Erythroblast (primary cell): ENCODE results near the gene TRPM3.

ENCODE experiments used
- DNase-seq, 2 experiments: peaks; one replicate each; lab custom pipeline; 2025; lab: John Stamatoyannopoulos, UW
- GATA1 ChIP-seq: IDR thresholded peaks from 2 replicates; pipeline ENCODE4 v1.6.1; 2011; ENCODE audit warnings: low read depth, mild to moderate bottlenecking, control low read depth, low read length, moderate library complexity
- POLR2A ChIP-seq: IDR thresholded peaks from 2 replicates; pipeline ENCODE4 v1.6.1; 2011; ENCODE audit warnings: mild to moderate bottlenecking, low read length

Gene TRPM3

DNA sequence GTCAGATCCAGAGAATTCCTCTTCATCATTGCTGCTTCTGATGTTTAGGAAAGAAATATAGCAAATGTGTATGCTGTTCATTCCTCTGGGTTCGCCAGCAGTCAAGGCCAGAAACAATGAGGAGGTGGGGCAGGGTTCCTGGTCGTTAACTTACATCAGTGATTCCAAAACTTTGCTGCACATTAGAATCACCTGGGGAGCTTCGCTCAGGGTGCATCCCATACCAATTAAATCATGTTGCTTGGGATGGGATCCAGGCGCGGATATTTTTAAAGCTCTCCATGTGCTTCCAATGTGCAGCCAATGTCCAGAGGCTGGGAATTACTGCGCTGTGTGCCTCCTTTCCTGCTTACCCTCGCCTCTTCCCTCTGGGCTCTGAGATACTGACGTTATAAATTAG is 479.1 kb downstream of the TRPM3 start:
- no peak for DNase-seq
- TF ChIP-seq GATA1 (no peak), POLR2A (no peak)

DNA sequence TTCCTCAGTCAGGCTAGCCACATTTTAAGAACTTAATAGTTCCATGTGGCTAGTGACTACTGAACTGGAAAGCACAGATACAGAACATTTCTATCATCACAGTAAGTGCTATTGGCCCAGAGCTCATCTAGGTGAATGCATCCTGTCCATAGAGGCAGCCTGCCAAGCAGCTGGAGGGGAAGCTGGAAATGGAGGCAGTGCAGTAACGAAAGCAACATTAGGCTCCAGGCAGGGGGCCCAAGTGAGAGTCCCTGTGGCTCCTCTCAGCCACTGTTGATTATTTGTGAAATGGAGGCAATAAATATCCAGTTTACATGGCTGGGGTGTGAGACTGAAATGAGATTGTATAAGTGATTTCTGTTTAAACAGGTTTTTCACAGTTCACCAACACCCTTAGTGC is 479.8 kb downstream of the TRPM3 start:
- DNase-seq = no peak
- TF ChIP-seq GATA1 (no peak), POLR2A (no peak)

DNA sequence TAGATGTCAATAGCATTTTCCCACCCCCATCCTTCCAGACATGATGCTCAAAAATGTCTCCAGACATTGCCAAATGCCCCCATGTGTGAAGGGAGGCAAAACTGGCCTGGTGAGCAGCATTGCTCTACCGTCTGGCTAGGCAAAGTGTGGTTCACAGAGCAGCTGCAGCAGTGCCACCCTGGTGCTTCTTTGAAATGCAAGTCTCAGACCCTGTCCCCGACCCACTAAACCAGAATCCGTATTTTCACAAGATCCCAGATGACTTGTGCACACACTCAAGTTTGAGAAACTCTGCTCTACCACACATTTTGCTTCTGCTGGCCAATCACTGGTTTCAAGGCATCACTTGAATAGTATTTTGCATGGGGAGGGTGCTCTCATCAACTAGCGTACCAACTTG is 480.4 kb downstream of the TRPM3 start:
- TF ChIP-seq GATA1 (no peak), POLR2A (no peak)
- DNase-seq = no peak

DNA sequence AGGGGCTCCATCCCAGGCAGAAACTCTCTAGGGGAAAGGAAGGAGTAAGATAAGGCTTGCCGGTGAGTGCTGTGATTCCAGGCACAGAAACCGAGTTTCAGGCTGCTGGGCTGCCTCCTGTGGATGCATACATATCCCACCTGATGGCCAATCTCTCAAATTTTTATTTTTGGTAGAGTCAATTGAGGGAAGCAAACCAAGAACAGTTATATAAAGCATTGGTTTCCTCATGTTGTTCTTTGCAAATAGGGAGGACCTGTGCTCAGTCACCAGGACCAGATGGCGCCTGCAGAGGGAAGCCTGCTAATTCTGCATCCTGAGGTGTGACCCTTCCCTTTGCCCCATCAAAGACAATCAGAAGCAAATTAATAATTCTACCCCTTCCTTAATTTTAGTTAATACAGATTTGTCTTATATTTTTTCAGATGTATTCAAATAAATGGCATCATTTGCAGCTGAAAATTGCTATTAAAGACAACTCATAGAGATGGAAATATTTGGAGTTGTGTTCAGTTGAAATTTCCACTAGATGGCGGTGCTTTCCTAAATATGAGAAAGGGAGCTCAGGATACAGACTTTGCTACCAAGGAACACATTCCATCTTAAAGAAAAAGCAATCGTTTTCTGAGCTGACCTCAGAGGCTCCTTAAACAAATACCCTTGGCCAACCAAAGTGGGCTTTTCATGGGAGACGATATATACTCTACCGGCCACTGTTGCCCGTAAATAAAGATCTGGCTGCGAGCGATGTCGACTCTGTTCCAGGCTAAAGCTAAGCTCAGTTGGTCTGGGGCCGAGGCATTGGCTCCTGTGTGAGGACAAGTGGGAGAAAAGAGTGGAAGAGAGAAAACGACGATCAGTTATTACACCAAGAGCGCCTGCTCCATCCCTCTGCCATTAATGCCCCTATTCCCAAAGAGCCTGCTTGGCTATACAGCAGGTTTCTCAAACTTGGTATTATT is 481.3 kb downstream of the TRPM3 start:
- no peak for TF ChIP-seq GATA1
- no peak for TF ChIP-seq POLR2A
- DNase-seq = peak; percentile 17 to 54

DNA sequence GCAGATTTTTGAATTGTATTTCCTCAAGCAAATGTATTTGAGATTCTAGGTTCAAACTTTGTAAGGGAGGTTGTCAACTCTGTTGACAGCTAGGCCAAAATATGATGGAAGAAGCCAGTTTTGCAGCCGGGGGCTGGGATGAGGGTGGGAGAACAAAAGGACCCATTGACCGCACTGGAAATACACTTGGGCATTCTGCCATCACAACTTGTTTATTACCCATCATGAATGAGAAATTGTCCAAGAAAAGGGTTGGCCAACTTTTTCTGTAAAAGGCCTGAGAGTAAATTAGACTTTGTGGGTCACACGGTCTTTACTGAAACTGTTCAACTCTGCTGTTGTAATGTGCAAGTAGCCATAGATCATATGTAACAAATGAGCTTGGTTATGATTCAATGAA is 485.6 kb downstream of the TRPM3 start:
- no peak for TF ChIP-seq POLR2A
- TF ChIP-seq GATA1 = no peak
- DNase-seq = no peak

DNA sequence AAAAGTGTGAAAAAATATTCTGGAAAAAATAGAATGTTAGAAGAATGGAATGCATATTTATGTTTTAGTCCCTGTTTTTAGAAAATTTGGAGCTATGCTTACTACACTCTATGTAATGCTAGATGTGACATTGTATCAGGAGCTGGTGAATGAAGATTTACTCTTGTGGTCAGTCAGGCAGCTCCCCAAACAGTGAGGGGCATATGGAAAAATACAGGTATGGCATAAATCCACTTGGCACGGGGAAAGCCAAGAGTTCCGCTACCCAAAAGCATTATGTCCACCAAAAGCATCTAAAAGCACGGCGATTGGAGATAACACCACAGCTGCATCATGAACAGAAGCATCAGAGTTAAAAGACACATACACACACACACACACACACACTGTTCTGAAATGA is 486.7 kb downstream of the TRPM3 start:
- DNase-seq = no peak
- TF ChIP-seq POLR2A = no peak
- TF ChIP-seq GATA1 = no peak

DNA sequence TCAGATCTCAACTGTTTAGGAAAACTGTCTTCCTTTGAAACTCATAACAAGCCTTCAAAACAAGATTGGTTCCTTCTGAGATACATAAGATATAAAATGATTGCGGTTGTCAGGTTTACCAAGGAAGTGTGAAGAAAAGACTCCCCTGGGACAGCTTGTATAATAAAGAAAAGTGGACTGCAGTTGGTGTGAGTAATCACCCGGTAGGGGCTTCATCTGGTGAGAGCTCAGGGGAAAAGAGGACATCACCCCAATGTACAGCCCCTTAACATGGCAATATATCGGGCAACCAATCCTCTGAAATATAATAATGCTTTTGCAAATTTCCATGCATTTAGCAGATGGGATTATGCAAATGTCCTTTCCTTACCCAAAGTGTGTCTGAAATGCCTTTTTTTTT is 490.4 kb downstream of the TRPM3 start:
- TF ChIP-seq GATA1 (no peak), POLR2A (no peak)
- DNase-seq = no peak

DNA sequence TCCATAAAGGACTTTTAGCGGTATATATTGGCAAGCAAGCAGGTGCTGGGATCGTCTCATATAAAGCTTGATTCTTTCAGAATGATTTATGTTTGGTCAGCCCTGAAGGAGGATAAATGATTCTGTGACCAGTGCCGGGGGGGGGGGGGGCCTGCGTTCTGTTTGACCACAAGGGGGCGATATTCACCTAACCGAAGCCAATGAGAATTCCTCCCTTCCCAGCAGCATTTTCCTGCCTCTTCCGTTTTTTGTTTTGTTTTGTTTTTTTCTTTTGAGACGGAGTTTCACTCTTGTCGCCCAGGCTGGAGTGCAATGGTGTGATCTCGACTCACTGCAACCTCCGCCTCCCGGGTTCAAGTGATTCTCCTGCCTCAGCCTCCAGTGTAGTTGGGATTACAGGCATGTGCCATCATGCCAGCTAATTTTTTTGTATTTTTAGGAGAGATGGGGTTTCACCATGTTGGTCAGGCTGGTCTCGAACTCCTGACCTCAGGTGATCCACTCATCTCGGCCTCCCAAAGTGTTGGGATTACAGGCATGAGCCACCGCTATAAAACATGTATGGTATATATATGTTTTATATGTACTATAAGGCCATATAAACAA is 492.2 kb downstream of the TRPM3 start:
- DNase-seq = peak; percentile 5 to 33

DNA sequence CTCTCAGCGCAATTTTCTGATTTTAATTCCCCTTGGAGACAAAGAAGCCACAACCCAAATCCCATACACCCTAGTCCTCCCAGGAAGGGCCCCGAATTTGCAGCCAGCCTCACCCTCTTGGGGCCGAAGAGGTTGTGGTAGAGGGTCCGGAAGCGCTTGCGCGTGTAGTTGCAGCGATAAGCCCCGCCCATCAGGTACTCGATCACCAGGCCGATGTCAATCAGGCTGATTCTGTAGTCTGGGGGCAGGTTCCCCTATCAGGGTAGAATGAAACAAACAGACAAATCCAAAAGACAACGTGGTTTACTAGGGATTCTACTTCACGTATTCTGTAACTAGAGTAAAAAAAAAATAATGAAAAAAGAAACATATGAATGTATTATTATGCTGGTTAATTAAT is 496.3 kb downstream of the TRPM3 start:
- TF ChIP-seq POLR2A = no peak
- TF ChIP-seq GATA1 = no peak

DNA sequence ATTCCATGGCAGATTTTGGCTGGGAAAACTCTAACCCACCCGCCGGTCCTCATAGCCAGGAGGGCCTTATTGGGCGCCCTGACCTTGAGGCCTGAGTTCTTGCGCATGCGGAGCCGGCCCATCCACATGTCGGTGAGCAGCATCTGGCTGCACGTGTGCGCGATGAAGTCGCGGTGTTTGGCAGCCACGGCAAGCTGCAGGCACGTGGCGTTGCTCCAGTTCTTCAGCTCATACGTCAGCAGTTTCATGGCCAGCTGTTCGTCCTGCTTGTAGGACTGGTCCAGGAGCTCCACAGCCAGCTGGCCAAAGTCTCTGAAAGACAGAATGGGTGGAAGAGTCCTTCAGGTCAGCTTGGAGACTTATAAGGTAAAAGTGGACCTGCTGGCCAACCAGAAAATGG is 502.6 kb downstream of the TRPM3 start:
- DNase-seq = no peak
- TF ChIP-seq POLR2A (no peak), GATA1 (no peak)

More for the DNA sequence above, 496.3 kb downstream of the TRPM3 start:
- no peak for DNase-seq

DNA sequence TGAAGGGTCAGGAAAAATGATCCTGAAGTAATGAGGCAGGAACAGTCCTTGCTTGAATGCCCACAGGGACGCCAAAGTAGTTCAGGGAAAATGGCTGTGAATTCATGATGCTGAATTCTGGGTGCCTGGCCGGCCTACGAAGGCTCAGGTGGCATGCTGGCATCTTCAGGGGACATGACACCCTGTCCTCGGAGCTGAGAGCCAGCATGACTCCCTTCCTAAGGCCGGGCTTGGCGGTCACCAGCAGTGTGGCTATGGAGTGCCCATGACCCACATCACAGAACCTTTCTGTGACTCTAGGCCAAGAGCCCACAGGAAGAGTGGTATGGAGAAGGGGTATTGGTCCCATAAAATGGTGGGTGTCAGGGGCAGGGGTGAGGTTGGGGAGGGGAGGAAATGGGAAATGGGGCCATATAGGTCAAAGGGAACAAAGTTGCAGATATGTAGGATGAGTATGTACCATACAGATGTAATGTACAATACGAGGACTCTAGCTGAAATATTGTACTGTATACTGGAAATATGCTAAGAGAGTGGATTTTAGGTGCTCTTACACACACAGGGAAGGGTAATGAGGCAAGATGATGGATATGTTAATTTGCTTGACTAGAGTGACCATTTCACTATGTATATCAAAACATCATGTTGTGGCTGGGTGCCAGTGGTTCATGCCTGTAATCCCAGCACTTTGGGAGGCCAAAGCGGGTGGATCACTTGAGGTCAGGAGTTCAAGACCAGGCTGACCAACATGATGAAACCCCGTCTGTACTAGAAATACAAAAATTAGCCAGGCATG is 504.2 kb downstream of the TRPM3 start:
- DNase-seq = no peak
- no peak for TF ChIP-seq GATA1
- TF ChIP-seq POLR2A = no peak

DNA sequence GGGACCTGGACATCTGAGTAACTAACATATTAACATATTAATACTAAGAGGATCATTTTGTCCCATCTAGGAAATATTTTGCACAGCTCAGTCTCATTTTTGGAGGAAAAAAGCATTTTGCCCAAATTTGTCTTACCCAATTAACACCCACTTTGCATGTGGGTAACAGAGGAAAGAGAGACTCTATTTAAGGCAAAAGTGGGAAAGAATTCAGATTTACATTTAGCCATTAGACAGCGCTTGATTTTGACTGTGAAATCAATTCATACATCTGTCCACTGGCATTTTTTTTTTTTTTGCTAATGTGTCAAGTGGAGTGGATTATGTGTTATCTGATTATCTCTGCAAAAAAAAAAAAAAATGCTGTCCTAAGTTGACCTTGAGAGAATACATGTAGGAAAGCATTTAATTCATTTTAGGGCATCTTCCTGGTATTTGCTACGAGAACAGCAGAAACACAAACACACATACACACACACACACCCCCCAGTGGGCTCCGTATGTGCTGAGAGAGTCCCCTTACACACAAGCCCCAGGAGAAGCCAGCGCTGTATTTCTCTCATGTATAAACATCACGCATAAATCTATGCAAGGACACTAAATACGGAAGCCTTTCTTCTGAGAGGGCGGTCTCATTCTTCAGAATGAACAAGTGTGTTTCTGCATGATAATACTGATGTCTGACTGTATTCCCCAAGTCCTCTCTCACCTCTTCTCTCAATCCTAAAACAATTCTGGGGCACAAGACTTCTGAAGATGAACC is 505.0 kb downstream of the TRPM3 start:
- no peak for TF ChIP-seq GATA1
- no peak for TF ChIP-seq POLR2A
- no peak for DNase-seq

DNA sequence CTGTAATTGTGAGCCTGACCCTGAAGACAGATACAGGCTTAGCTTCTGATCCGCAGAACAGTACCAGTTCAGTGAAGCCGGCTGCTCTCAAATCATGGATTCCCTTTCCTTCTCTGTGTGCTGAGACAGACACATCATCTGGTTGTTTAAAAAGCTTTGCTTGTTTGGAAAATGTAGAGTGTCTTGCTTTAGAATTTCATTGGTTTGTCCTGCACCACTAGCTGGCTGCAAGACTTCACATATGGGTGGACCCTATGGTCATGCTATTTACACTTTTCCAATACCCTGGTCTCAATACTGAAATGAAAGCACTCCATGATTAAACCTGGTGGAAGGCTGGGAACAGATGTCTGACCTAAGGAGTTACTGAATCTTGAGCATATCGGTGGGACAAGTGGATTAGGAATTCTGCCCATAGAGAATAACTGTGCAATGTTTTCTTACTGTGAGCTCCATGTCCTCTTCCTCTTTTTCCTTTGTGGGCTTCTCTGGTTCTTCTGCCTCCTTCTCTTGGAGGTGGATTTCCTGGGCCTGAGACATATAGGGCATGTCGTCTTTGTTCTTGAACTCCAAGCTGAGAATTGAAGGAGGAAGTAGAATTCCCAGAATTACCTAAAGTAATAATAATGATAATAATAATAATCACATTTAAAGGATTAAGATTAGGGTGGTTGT is 505.8 kb downstream of the TRPM3 start:
- TF ChIP-seq GATA1 (no peak), POLR2A (no peak)
- no peak for DNase-seq
